ENCODE results near the gene RNF217. TPM values are rescaled to one million over a fixed set of nuclear protein-coding genes. Genes with fewer than 3 reads are reported as not detected.
"Not testable (repeated sequence)": the region's sequence is repeated elsewhere in the genome, so short reads cannot be mapped to it uniquely, and the experiment has no call there.

RNF217 gene
- total RNA-seq, 6 donors from 2014 or later = 14.6 to 55.5 (median 31.9) TPM

DNA sequence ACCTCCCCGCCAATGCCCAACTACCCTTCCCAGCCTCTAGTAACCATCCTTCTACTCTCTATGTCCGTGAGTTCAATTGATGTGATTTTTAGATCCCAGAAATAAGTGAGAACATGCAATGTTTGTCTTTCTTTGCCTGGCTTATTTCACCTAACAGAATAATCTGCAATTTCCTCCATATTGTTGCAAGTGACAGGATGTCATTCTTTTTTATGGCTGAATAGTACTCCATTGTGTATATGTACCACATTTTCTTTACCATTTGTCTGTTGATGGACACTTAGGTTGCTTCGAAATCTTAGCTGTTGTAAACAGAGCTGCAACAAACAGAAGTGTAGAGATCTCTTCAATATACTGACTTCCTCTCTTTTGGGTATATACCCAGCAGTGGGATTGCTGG lies 65.0 kb downstream of the RNF217 start:
- WGBS, 2 donors = 59 to 64% methylated on average over 3 of the region's 3 CpGs
- no peak overlapping the region for H3K27ac ChIP-seq
- peaks cover 0 to 9% (median 7%) of the 10 kb centered on the region in 4 donors for H3K4me1 ChIP-seq
- H3K36me3 ChIP-seq = peaks cover 0 to 4% (median 0%) of the 10 kb centered on the region in 4 donors
- no peak for ATAC-seq (ENCODE audit: low FRiP score in 2 of 2)
- TF ChIP-seq EP300 (IDR thresholded peaks at IDR 0.05) (no peak), POLR2AphosphoS5 (IDR thresholded peaks at IDR 0.05) (no peak), POLR2A (IDR thresholded peaks at IDR 0.05) (no peak)
- TF ChIP-seq, protein P1, sequence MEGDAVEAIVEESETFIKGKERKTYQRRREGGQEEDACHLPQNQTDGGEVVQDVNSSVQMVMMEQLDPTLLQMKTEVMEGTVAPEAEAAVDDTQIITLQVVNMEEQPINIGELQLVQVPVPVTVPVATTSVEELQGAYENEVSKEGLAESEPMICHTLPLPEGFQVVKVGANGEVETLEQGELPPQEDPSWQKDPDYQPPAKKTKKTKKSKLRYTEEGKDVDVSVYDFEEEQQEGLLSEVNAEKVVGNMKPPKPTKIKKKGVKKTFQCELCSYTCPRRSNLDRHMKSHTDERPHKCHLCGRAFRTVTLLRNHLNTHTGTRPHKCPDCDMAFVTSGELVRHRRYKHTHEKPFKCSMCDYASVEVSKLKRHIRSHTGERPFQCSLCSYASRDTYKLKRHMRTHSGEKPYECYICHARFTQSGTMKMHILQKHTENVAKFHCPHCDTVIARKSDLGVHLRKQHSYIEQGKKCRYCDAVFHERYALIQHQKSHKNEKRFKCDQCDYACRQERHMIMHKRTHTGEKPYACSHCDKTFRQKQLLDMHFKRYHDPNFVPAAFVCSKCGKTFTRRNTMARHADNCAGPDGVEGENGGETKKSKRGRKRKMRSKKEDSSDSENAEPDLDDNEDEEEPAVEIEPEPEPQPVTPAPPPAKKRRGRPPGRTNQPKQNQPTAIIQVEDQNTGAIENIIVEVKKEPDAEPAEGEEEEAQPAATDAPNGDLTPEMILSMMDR (IDR thresholded peaks at IDR 0.05) = no peak
- H3K4me3 ChIP-seq = no peak overlapping the region
- H3K27me3 ChIP-seq = no peaks in the 10 kb centered on the region
- no peaks in the 10 kb centered on the region for H3K9me3 ChIP-seq
- no peak for DNase-seq

DNA sequence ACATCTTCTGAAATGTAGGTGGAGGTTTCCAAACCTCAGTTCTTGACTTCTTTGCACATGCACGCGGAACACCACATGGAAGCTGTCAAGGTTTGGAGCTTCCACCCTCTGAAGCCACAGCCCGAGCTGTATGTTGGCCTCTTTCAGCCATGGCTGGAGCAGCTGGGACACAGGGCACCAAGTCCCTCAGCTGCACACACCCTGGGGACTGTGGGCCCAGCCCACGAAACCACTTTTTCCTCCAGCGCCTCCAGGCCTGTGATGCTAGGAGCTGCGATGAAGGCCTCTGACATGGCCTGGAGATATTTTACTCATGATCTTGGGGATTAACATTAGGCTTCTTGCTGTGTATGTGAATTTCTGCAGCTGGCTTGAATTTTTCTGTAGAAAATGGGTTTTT lies 68.7 kb downstream of the RNF217 start:
- peaks cover 0 to 4% (median 0%) of the 10 kb centered on the region in 4 donors for H3K36me3 ChIP-seq
- no peak overlapping the region for H3K27ac ChIP-seq
- TF ChIP-seq POLR2A (IDR thresholded peaks at IDR 0.05) = no peak
- TF ChIP-seq, protein P1 (IDR thresholded peaks at IDR 0.05) = no peak
- TF ChIP-seq POLR2AphosphoS5 (IDR thresholded peaks at IDR 0.05) = no peak
- TF ChIP-seq EP300 (IDR thresholded peaks at IDR 0.05) = no peak
- H3K4me3 ChIP-seq = no peak overlapping the region
- ATAC-seq (ENCODE audit: low FRiP score in 2 of 2) (no peak), DNase-seq (peak in 1 of 2 donors; percentile 5)
- no peaks in the 10 kb centered on the region for H3K9me3 ChIP-seq
- no peaks in the 10 kb centered on the region for H3K27me3 ChIP-seq
- 60 to 82% methylated on average over 3 to 5 of the region's 6 CpGs for WGBS, 2 donors
- no peaks in the 10 kb centered on the region for H3K4me1 ChIP-seq

DNA sequence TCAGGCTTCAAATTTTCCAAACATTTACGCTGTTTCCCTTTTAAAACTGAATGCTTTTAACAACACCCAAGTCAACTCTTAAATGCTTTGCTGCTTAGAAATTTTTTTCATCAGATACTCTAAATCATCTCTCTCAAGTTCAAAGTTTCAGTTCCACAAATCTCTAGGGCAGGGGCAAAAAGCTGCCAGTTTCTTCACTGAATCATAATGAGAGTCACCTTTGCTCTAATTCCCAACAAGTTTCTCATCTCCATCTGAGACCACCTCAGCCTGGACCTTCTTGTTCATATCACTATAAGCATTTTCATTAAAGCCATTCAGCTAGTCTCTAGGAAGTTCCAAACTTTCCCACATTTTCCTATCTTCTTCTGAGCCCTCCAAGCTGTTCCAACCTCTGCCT lies 69.1 kb downstream of the RNF217 start:
- no peak for ATAC-seq (ENCODE audit: low FRiP score in 2 of 2)
- TF ChIP-seq POLR2AphosphoS5 (IDR thresholded peaks at IDR 0.05) (no peak), EP300 (IDR thresholded peaks at IDR 0.05) (no peak), POLR2A (IDR thresholded peaks at IDR 0.05) (no peak)
- TF ChIP-seq, protein P1 (IDR thresholded peaks at IDR 0.05) = no peak
- Histone ChIP-seq H3K9me3 (no peaks in the 10 kb centered on the region), H3K36me3 (peaks cover 0 to 4% (median 0%) of the 10 kb centered on the region in 4 donors), H3K4me1 (no peaks in the 10 kb centered on the region), H3K4me3 (no peak overlapping the region), H3K27ac (no peak overlapping the region), H3K27me3 (no peaks in the 10 kb centered on the region)
- WGBS, 2 donors = 93 to 98% methylated on average over 1 of the region's 1 CpG
- DNase-seq = no peak

DNA sequence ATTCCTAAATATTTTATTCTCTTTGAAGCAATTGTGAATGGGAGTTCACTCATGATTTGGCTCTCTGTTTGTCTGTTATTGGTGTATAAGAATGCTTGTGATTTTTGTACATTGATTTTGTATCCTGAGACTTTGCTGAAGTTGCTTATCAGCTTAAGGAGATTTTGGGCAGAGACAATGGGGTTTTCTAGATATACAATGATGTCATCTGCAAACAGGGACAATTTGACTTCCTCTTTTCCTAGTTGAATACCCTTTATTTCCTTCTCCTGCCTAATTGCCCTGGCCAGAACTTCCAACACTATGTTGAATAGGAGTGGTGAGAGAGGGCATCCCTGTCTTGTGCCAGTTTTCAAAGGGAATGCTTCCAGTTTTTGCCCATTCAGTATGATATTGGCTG lies 72.7 kb downstream of the RNF217 start:
- H3K4me3 ChIP-seq; DNase-seq; H3K9me3 ChIP-seq; H3K36me3 ChIP-seq; H3K27me3 ChIP-seq; H3K4me1 ChIP-seq; ATAC-seq (ENCODE audit: low FRiP score in 2 of 2); H3K27ac ChIP-seq: not testable (repeated sequence)

DNA sequence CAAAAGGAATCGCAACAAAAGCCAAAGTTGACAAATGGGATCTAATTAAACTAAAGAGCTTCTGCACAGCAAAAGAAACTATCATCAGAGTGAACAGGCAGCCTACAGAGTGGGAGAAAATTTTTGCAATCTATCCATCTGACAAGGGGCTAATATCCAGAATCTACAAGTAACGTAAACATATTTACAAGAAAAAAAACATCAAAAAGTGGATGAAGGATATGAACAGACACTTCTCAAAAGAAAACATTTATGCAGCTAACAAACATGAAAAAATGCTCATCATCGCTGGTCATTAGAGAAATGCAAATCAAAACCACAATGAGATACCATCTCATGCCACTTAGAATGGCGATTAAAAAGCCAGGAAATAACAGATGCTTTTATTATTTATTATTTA lies 74.2 kb downstream of the RNF217 start:
- H3K27ac ChIP-seq; H3K36me3 ChIP-seq; ATAC-seq (ENCODE audit: low FRiP score in 2 of 2); H3K27me3 ChIP-seq; DNase-seq; H3K4me1 ChIP-seq; H3K4me3 ChIP-seq; H3K9me3 ChIP-seq: not testable (repeated sequence)
- 82 to 88% methylated on average over 4 of the region's 4 CpGs for WGBS, 2 donors

DNA sequence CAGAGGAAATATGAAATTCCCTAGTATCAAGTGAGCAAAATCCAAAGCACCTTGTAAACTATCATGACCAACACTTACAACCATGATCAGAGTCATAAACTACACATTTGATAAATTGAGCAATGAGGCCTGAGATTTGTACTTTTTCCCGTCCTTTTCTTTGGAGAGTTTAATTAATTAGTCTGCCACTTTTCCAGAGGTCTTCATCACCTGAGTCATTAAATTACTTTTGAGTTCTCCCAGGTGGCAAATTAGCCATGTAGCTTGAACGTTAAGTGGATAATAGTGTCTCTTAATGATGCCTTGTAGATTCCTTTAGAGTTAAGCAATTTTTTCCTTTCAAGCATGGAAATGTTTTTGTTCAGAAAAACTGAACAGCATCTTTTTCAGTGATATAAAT lies 75.6 kb downstream of the RNF217 start:
- Histone ChIP-seq H3K9me3 (no peaks in the 10 kb centered on the region), H3K4me3 (no peak overlapping the region), H3K36me3 (no peaks in the 10 kb centered on the region), H3K27me3 (no peaks in the 10 kb centered on the region), H3K4me1 (peaks cover 0 to 5% (median 2%) of the 10 kb centered on the region in 4 donors), H3K27ac (no peak overlapping the region)
- no peak for DNase-seq
- TF ChIP-seq POLR2AphosphoS5 (IDR thresholded peaks at IDR 0.05) (no peak), EP300 (IDR thresholded peaks at IDR 0.05) (no peak), POLR2A (IDR thresholded peaks at IDR 0.05) (no peak)
- TF ChIP-seq, protein P1 (IDR thresholded peaks at IDR 0.05) = no peak
- 80 to 83% methylated on average over 2 of the region's 2 CpGs for WGBS, 2 donors
- no peak for ATAC-seq (ENCODE audit: low FRiP score in 2 of 2)
